Uterus (tissue), 2 donors: Measurements from ENCODE around the gene EPPIN.

Source experiments
- POLR2A ChIP-seq, 2 donors: fragments of 450-650 bp; IDR thresholded peaks; one replicate each; pipeline ENCODE4 v1.6.1; 2016; ENCODE audit warnings: antibody characterized with exemption in 2 of 2, mild to moderate bottlenecking in 1 of 2, moderate library complexity in 1 of 2
- TF ChIP-seq, protein P1 (sequence below), 4 experiments: fragments of 200-600 bp in 2 of 4; fragments of 450-650 bp in 2 of 4; sonication (generic) in 2 of 4; IDR thresholded peaks; one replicate each; pipeline ENCODE4 v1.5.1; 2016 to 2019; ENCODE audit warnings: antibody characterized with exemption in 4 of 4, mild to moderate bottlenecking in 2 of 4, moderate library complexity in 1 of 4

DNA sequence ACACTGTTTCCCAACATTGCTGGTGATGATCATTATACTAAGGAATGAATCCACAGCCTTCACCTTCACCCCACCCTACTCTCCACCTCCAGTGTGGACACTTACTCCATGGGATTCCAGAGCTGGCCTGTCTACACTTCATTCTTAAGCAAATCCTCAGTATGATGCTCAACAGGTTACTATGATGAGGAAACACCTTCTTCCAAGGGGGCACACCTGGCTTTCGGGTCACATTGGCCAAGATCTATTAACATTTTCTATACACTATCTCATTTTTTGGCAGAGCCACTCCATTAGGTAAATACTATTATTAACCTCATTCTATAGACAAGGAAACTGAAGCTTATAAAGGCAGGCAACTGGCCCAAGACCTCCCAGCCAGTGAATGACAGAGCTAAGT, 8.0 kb upstream of the EPPIN start:
- TF ChIP-seq, protein P1, sequence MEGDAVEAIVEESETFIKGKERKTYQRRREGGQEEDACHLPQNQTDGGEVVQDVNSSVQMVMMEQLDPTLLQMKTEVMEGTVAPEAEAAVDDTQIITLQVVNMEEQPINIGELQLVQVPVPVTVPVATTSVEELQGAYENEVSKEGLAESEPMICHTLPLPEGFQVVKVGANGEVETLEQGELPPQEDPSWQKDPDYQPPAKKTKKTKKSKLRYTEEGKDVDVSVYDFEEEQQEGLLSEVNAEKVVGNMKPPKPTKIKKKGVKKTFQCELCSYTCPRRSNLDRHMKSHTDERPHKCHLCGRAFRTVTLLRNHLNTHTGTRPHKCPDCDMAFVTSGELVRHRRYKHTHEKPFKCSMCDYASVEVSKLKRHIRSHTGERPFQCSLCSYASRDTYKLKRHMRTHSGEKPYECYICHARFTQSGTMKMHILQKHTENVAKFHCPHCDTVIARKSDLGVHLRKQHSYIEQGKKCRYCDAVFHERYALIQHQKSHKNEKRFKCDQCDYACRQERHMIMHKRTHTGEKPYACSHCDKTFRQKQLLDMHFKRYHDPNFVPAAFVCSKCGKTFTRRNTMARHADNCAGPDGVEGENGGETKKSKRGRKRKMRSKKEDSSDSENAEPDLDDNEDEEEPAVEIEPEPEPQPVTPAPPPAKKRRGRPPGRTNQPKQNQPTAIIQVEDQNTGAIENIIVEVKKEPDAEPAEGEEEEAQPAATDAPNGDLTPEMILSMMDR (IDR thresholded peaks at IDR 0.05): no peak
- no peak for TF ChIP-seq POLR2A (IDR thresholded peaks at IDR 0.05)
